ENCODE data around the gene DCUN1D3. TPM values are rescaled to one million over a fixed set of nuclear protein-coding genes. Genes with fewer than 3 reads are reported as not detected.

Gene DCUN1D3
- total and polyA plus RNA-seq, 2 donors (not counting 3 experiments of a cell fraction or from before 2014, with no cell fraction given): 10.4 to 35.0 TPM

- no peaks in the 10 kb centered on the region for H3K4me1 ChIP-seq (ENCODE audit: control insufficient read depth, extremely low read depth, insufficient read depth, low read length)
- ChIA-PET CTCF (interaction anchor here (1.4 kb wide), 1 partner anchor 25 kb away, joined by 4 read pairs; no protein-coding TSS in a partner anchor), POLR2A (no interaction called here)
- DNase-seq (ENCODE audit: low read depth, low spot score) (no peak), FAIRE-seq (no peak)
- H2AFZ ChIP-seq (ENCODE audit: low read depth, low read length): no peak overlapping the region
- no peak overlapping the region for H3K4me2 ChIP-seq (ENCODE audit: insufficient read depth, low read length)
- H3K27me3 ChIP-seq (ENCODE audit: control insufficient read depth in 2 of 2, insufficient read depth in 2 of 2, low read length in 2 of 2): no peaks in the 10 kb centered on the region
- no peaks in the 10 kb centered on the region for H3K9me1 ChIP-seq (replicated peaks; ENCODE audit: control insufficient read depth, extremely low read depth, insufficient read depth, low read length)
- dilution Hi-C loops (cut with MboI; ENCODE audit: extremely low pct_ligation_motif_present, low sequenced_read_pairs): no loop called here
- no peaks in the 10 kb centered on the region for H4K20me1 ChIP-seq (replicated peaks; ENCODE audit: control insufficient read depth, extremely low read depth, insufficient read depth, low read length)
- H3K36me3 ChIP-seq (ENCODE audit: control insufficient read depth in 2 of 2, extremely low read depth in 1 of 2, insufficient read depth in 2 of 2, low read length in 2 of 2): no peaks in the 10 kb centered on the region
- H3K4me3 ChIP-seq (replicated peaks in 1 of 3; ENCODE audit: insufficient read depth in 1 of 3, low read depth in 1 of 3, low read length in 3 of 3): no peak overlapping the region
- BruUV-seq (replicated peaks): no TSS peak
- no peak overlapping the region for H3K9ac ChIP-seq (replicated peaks; ENCODE audit: extremely low read depth, insufficient read depth, low read length)
- H3K79me2 ChIP-seq (ENCODE audit: control insufficient read depth, insufficient read depth, low read length): no peaks in the 10 kb centered on the region
- TF ChIP-seq FOS (IDR thresholded peaks at IDR 0.05; ENCODE audit: borderline replicate concordance, insufficient read depth, low read length) (no peak), POLR2AphosphoS5 (IDR thresholded peaks at IDR 0.05; ENCODE audit: insufficient read depth, low read depth, low read length) (no peak), CTCF (IDR thresholded peaks at IDR 0.05; ENCODE audit: extremely low read depth in 1 of 2, insufficient read depth in 1 of 2, low read depth in 1 of 2, low read length in 2 of 2) (no peak), GATA2 (IDR thresholded peaks at IDR 0.05; ENCODE audit: insufficient read depth, insufficient read length, low read depth, low read length) (no peak), JUN (IDR thresholded peaks at IDR 0.05; ENCODE audit: borderline replicate concordance, insufficient read depth, insufficient read length, low read depth) (no peak), MYC (IDR thresholded peaks at IDR 0.05; ENCODE audit: low read depth, low read length) (no peak), EZH2 (IDR thresholded peaks at IDR 0.05; ENCODE audit: borderline replicate concordance, low read depth, low read length, severe bottlenecking) (no peak), POLR2A (IDR thresholded peaks at IDR 0.05; ENCODE audit: low read depth, low read length) (no peak), MAX (IDR thresholded peaks at IDR 0.05; ENCODE audit: insufficient read depth, insufficient read length) (no peak)
- intact Hi-C loops (cut with micrococcal nuclease): no loop called here
- no peaks in the 10 kb centered on the region for H3K9me3 ChIP-seq (replicated peaks; ENCODE audit: control insufficient read depth, insufficient read depth, low read length)
- H3K27ac ChIP-seq (ENCODE audit: insufficient read depth, low read depth, low read length): no peak overlapping the region
Observed at GRCh38 chr16:20937736-20938135, 37.6 kb upstream of the DCUN1D3 start.

Data from endothelial cell of umbilical vein (primary cell).